SK-N-MC (cell line): ENCODE measurements around the gene RPL7A.
"Not testable (repeated sequence)": the region's sequence is repeated elsewhere in the genome, so short reads cannot be mapped to it uniquely, and the experiment has no call there.

Experiments used
- DNase-seq: peaks from one replicate; pipeline ENCODE4 v3.0.0-alpha.2; 2011; ENCODE audit warnings: low read depth, low spot score
- H3K27ac ChIP-seq: fragments of 200-600 bp; sonication (generic); 2 replicates; pipeline ENCODE4 v1.5.1; 2016; ENCODE audit warnings: mixed run types
- H3K36me3 ChIP-seq: fragments of 200-600 bp; sonication (generic); 2 replicates; pipeline ENCODE4 v1.6.1; 2017; ENCODE audit warnings: antibody characterized with exemption, low read length, mixed read lengths; ENCODE audit not compliant: insufficient read depth
- H3K4me3 ChIP-seq: fragments of 200-600 bp; sonication (generic); 2 replicates; pipeline ENCODE4 v1.5.1; 2016
- H3K9ac ChIP-seq: fragments of 200-600 bp; sonication (generic); 2 replicates; pipeline ENCODE4 v1.8.0; 2017; ENCODE audit warnings: mixed run types, mixed read lengths; ENCODE audit not compliant: insufficient read length
- H3K9me3 ChIP-seq: fragments of 200-600 bp; sonication (generic); 2 replicates; pipeline ENCODE4 v1.6.1; 2017; ENCODE audit warnings: low read depth, mild to moderate bottlenecking, antibody characterized with exemption, low read length, moderate library complexity, mixed read lengths
- EZH2 ChIP-seq: fragments of 200-600 bp; sonication (generic); IDR thresholded peaks from one replicate; pipeline ENCODE4 v1.6.1; 2017; ENCODE audit warnings: antibody characterized with exemption
- FOXP2 ChIP-seq: optimal IDR thresholded peaks from 2 replicates; pipeline ENCODE3; 2011; ENCODE audit warnings: mild to moderate bottlenecking, moderate library complexity; ENCODE audit not compliant: insufficient read depth; ENCODE audit errors: extremely low read length, control extremely low read depth
- POLR2AphosphoS5 ChIP-seq: IDR thresholded peaks from 2 replicates; pipeline ENCODE4 v1.6.1; 2012; ENCODE audit warnings: mild to moderate bottlenecking, low read depth, low read length, borderline replicate concordance

RPL7A gene

DNA sequence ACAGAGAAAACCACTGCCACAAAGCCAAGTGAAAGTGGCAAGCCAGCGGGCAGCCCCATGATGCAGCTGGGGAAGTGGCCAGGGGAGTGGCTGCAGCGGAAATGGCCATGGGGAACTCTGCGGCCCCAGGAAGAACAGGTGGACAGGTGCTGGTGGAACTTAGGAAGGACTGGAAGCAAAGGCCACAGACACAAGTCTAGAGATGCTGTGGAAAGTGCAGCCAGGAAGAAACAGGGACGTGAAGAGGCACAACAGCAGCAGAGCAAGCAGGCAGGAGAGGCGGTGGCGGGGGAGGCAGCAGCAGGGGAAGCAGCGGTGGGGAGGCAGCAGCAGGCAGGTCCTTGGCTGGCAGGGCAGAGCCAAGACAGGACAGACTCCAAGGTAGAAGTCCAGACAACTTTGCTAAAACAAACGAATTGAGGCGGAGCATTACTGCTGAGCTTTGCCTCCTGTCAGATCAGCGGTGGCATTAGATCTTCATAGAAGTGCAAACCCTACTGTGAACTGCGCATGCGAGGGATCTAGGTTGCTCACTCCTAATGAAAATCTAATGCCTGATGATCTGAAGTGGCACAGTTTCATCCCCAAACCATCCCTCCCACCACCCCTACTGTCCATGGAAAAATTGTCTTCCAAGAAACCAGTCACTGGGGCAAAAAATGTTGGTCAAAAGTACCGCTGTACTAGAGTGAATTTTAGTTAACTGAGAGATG, 23.9 kb upstream of the RPL7A start:
- TF ChIP-seq POLR2AphosphoS5 (no peak), EZH2 (no peak), FOXP2 (no peak)
- Histone ChIP-seq H3K9me3 (no peaks in the 10 kb centered on the region), H3K4me3 (no peak overlapping the region), H3K9ac (no peak overlapping the region), H3K36me3 (no peaks in the 10 kb centered on the region), H3K27ac (no peak overlapping the region)
- no peak for DNase-seq

DNA sequence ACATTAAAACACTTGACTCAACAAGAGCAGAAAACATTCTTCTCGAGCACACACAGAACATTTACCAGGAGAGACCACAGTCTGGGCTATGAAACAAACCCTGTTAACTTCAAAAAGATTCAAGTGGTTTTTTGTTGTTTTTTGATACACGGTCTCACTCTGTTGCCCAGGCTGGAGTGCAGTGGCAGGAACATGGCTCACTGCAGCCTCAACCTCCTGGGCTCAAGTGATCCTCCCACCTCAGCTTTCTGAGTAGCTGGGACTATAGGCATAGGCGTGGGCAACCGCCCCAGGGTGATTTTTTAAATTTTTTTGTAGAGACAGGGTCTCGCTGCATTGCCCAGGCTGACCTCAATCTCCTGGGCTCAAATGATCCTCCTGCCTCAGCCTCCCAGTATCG, 21.0 kb upstream of the RPL7A start:
- not testable (repeated sequence) for H3K4me3 ChIP-seq, H3K27ac ChIP-seq, H3K9me3 ChIP-seq, H3K9ac ChIP-seq, DNase-seq
- H3K36me3 ChIP-seq = peaks cover 15% of the 10 kb centered on the region

- no peak for DNase-seq
- H3K36me3 ChIP-seq = peaks cover 25% of the 10 kb centered on the region
- no peaks in the 10 kb centered on the region for H3K9me3 ChIP-seq
- H3K27ac ChIP-seq = no peak overlapping the region
- no peak overlapping the region for H3K4me3 ChIP-seq
- no peak overlapping the region for H3K9ac ChIP-seq
- TF ChIP-seq EZH2 = no peak
- TF ChIP-seq FOXP2 = no peak
Observed at GRCh38 chr9:133327834-133328484, 20.1 kb upstream of the RPL7A start.

DNA sequence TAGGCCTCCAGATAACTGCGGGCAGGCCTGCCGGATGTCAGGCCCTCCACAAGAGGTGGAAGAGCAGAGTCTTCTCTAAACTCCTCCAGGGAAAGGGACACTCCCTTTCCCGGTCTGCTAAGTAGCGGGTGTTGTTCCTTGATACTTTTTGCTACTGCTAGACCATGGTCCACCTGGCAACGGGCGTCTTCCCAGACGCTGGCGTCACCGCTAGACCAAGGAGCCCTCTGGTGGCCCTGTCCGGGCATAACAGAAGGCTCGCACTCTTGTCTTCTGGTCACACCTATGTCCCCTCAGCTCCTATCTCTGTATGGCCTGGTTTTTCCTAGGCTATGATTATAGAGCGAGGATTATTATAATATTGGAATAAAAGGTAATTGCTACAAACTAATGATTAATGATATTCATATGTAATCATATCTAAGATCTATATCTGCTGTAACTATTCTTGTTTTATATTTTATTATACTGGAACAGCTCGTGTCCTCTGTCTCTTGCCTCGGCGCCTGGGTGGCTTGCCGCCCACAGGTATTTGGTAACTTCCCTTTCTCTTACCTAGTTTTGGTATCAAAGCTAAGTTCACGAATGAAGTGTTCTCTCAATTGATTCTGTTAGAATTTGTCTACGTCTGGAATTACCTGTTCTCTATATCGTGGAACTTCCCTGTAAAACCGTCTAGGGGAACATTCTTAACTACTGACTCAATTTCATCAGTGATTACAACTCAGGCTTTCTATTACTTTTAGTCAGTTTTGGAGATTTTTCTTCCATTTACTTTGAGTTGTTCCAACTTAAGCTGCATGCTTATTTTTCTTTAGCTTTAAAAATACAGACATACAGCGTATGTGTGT, 18.5 kb upstream of the RPL7A start:
- not testable (repeated sequence) for H3K9ac ChIP-seq, H3K4me3 ChIP-seq, H3K9me3 ChIP-seq, DNase-seq
- H3K36me3 ChIP-seq = peaks cover 40% of the 10 kb centered on the region
- 0 out of 2 replicates have a peak overlapping the region, but pooled peaks have one; percentile 19 for H3K27ac ChIP-seq

DNA sequence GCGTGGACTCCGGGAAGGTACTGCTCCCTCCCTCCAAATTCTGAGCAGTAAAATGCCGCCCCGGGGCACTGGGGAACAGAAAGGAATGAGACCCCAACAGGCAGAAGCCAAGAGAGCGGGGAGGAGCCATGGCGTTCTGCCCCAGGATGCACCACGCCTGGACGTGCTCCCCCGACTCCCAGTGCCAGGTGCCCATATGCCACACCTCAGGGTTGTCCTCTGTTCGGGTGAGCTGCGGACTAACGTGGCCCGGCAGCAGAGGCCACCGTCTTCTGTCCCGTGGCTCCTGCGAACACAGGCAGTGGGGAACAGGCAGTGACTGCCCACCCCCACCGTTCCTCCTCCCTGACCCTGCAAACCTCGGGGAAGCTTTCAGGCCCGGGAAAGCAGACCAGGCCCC, 16.8 kb upstream of the RPL7A start:
- Histone ChIP-seq H3K9me3 (no peaks in the 10 kb centered on the region), H3K4me3 (no peak overlapping the region), H3K36me3 (peaks cover 45% of the 10 kb centered on the region), H3K9ac (no peak overlapping the region), H3K27ac (no peak overlapping the region)
- no peak for TF ChIP-seq FOXP2
- no peak for TF ChIP-seq POLR2AphosphoS5
- no peak for TF ChIP-seq EZH2
- DNase-seq = no peak

- TF ChIP-seq FOXP2 = no peak
- TF ChIP-seq EZH2 = no peak
- no peak for TF ChIP-seq POLR2AphosphoS5
- no peak for DNase-seq
- Histone ChIP-seq H3K4me3 (no peak overlapping the region), H3K36me3 (peaks cover 45% of the 10 kb centered on the region), H3K9me3 (no peaks in the 10 kb centered on the region), H3K27ac (no peak overlapping the region), H3K9ac (no peak overlapping the region)
Observed at GRCh38 chr9:133331641-133332380, 16.2 kb upstream of the RPL7A start.

DNA sequence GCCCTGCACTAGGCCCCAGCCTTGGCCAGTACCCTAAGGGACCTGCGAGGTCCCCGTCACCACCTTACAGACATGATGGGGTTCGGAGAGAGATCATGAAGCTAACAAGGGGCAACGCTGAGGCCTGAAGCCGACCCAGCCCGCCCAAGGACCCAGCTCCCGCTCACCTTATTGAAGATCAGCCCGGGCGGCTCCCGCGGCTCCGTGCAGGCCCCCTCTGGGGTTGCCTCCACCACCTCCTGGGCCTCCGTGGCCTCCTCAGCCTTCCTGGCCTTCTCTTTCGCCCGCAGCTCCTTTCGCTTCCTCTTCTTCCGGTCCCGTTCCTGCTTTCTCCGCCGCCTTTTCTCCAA, 15.7 kb upstream of the RPL7A start:
- no peaks in the 10 kb centered on the region for H3K9me3 ChIP-seq
- no peak overlapping the region for H3K9ac ChIP-seq
- H3K27ac ChIP-seq = no peak overlapping the region
- no peak for DNase-seq
- no peak for TF ChIP-seq POLR2AphosphoS5
- TF ChIP-seq EZH2 = no peak
- no peak for TF ChIP-seq FOXP2
- H3K4me3 ChIP-seq = no peak overlapping the region
- H3K36me3 ChIP-seq = peaks cover 45% of the 10 kb centered on the region

GRCh38 chr9:133333011-133333410, 15.0 kb upstream of the RPL7A start:
- Histone ChIP-seq H3K9ac (no peak overlapping the region), H3K4me3 (no peak overlapping the region), H3K27ac (no peak overlapping the region), H3K9me3 (no peaks in the 10 kb centered on the region), H3K36me3 (peaks cover 45% of the 10 kb centered on the region)
- no peak for DNase-seq
- no peak for TF ChIP-seq FOXP2
- TF ChIP-seq POLR2AphosphoS5 = no peak
- TF ChIP-seq EZH2 = no peak
